HG03064 (cell line): ENCODE data around the gene CTBP1.

Experiments
- ATAC-seq: cut with Tn5 transposase; IDR thresholded peaks from one replicate; pipeline ENCODE4 v1.9.1; 2021; ENCODE audit warnings: low read depth; ENCODE audit not compliant: unreplicated experiment

Gene CTBP1

GRCh38 chr4:1200425-1201035 is 48.4 kb downstream of the CTBP1 start:
- no peak for ATAC-seq

- no peak for ATAC-seq
Measured at GRCh38 chr4:1199556-1200331, 49.2 kb downstream of the CTBP1 start.

- ATAC-seq: no peak
Measured at GRCh38 chr4:1198098-1198844, 50.7 kb downstream of the CTBP1 start.

- no peak for ATAC-seq
Measured at GRCh38 chr4:1196421-1197183, 52.3 kb downstream of the CTBP1 start.

- no peak for ATAC-seq
Measured at GRCh38 chr4:1195891-1196401, 53.0 kb downstream of the CTBP1 start.

- no peak for ATAC-seq
Measured at GRCh38 chr4:1195109-1195671, 53.7 kb downstream of the CTBP1 start.

- ATAC-seq: no peak
Measured at GRCh38 chr4:1194010-1194900, 54.7 kb downstream of the CTBP1 start.

GRCh38 chr4:1193206-1194009 is 55.5 kb downstream of the CTBP1 start:
- ATAC-seq: no peak

GRCh38 chr4:1192493-1193205 is 56.3 kb downstream of the CTBP1 start:
- ATAC-seq: no peak

GRCh38 chr4:1192091-1192492 is 56.8 kb downstream of the CTBP1 start:
- no peak for ATAC-seq

GRCh38 chr4:1191621-1192020 is 57.3 kb downstream of the CTBP1 start:
- ATAC-seq: no peak

- no peak for ATAC-seq
Measured at GRCh38 chr4:1187182-1187581, 61.7 kb downstream of the CTBP1 start.

GRCh38 chr4:1183985-1184773 is 64.8 kb downstream of the CTBP1 start:
- no peak for ATAC-seq

- no peak for ATAC-seq
Measured at GRCh38 chr4:1182313-1182712, 66.6 kb downstream of the CTBP1 start.

GRCh38 chr4:1180663-1181062 is 68.3 kb downstream of the CTBP1 start:
- ATAC-seq: no peak

GRCh38 chr4:1179976-1180375 is 69.0 kb downstream of the CTBP1 start:
- no peak for ATAC-seq

- ATAC-seq: no peak
Measured at GRCh38 chr4:1179089-1179441, 69.9 kb downstream of the CTBP1 start.
